Progenitor cell of endocrine pancreas (in vitro differentiated cells): Measurements from ENCODE around the gene PRKAR1B. TPM values are rescaled to one million over a fixed set of nuclear protein-coding genes. Genes with fewer than 3 reads are reported as not detected.
"Not testable (repeated sequence)": the region's sequence is repeated elsewhere in the genome, so short reads cannot be mapped to it uniquely, and the experiment has no call there.

Experiments used
- DNase-seq: peaks from one replicate; pipeline ENCODE4 v3.0.0; 2021; ENCODE audit warnings: low spot score; ENCODE audit not compliant: unreplicated experiment
- H3K27ac Mint-ChIP-seq: 2 replicates; pipeline ENCODE4 v1.8.0; 2021; ENCODE audit warnings: mild to moderate bottlenecking, moderate library complexity, mixed read lengths
- H3K27me3 Mint-ChIP-seq: 2 replicates; pipeline ENCODE4 v1.8.0; 2021; ENCODE audit warnings: mixed read lengths
- H3K36me3 Mint-ChIP-seq: 2 replicates; pipeline ENCODE4 v1.8.0; 2022; ENCODE audit warnings: mixed read lengths; ENCODE audit not compliant: insufficient read depth
- H3K4me1 Mint-ChIP-seq: 2 replicates; pipeline ENCODE4 v1.8.0; 2021; ENCODE audit warnings: low read depth, mixed read lengths
- H3K4me3 Mint-ChIP-seq: 2 replicates; pipeline ENCODE4 v1.8.0; 2021; ENCODE audit warnings: low read depth, mild to moderate bottlenecking, moderate library complexity, mixed read lengths
- H3K9me3 Mint-ChIP-seq: 2 replicates; pipeline ENCODE4 v1.8.0; 2021; ENCODE audit warnings: low read depth, mixed read lengths
- CTCF ChIP-seq: fragments of 200-600 bp; sonication (generic); IDR thresholded peaks from one replicate; pipeline ENCODE4 v1.5.0; 2021; ENCODE audit warnings: antibody characterized with exemption, mild to moderate bottlenecking; ENCODE audit not compliant: unreplicated experiment
- total RNA-seq: library from RNA; stranded (reverse); gene quantifications from 2 replicates; pipeline ENCODE4 v1.2.1, GENCODE V29; 2021

The PRKAR1B gene
- total RNA-seq, 1 donor from 2014 or later, result 54.2 TPM

- no peak for DNase-seq
- H3K36me3 Mint-ChIP-seq, result peaks cover 5% of the 10 kb centered on the region
- H3K4me3 Mint-ChIP-seq, result no peak overlapping the region
Observed at GRCh38 chr7:653829-654764, 73.0 kb downstream of the PRKAR1B start.

GRCh38 chr7:652881-653280 lies 74.2 kb downstream of the PRKAR1B start:
- Mint-ChIP-seq H3K27ac (no peak overlapping the region), H3K4me1 (no peaks in the 10 kb centered on the region), H3K9me3 (no peaks in the 10 kb centered on the region), H3K27me3 (no peaks in the 10 kb centered on the region), H3K36me3 (peaks cover 4% of the 10 kb centered on the region), H3K4me3 (no peak overlapping the region)
- TF ChIP-seq CTCF, result no peak
- no peak for DNase-seq

More at GRCh38 chr7:653829-654764, 73.0 kb downstream of the PRKAR1B start:
- H3K27ac Mint-ChIP-seq, result no peak overlapping the region
- H3K9me3 Mint-ChIP-seq, result no peaks in the 10 kb centered on the region
- no peaks in the 10 kb centered on the region for H3K4me1 Mint-ChIP-seq
- H3K27me3 Mint-ChIP-seq, result no peaks in the 10 kb centered on the region
- TF ChIP-seq CTCF, result no peak

GRCh38 chr7:652167-652566 lies 74.9 kb downstream of the PRKAR1B start:
- not testable (repeated sequence) for H3K27ac Mint-ChIP-seq, H3K9me3 Mint-ChIP-seq, H3K36me3 Mint-ChIP-seq, H3K4me3 Mint-ChIP-seq, H3K27me3 Mint-ChIP-seq, H3K4me1 Mint-ChIP-seq, DNase-seq

GRCh38 chr7:651032-651728 lies 75.9 kb downstream of the PRKAR1B start:
- no peaks in the 10 kb centered on the region for H3K9me3 Mint-ChIP-seq
- H3K36me3 Mint-ChIP-seq, result peaks cover 5% of the 10 kb centered on the region
- H3K27me3 Mint-ChIP-seq, result no peaks in the 10 kb centered on the region
- H3K4me3 Mint-ChIP-seq, result no peak overlapping the region
- DNase-seq, result no peak
- TF ChIP-seq CTCF, result no peak
- H3K27ac Mint-ChIP-seq, result no peak overlapping the region
- no peaks in the 10 kb centered on the region for H3K4me1 Mint-ChIP-seq

GRCh38 chr7:650339-651031 lies 76.6 kb downstream of the PRKAR1B start:
- TF ChIP-seq CTCF, result no peak
- H3K4me1 Mint-ChIP-seq, result no peaks in the 10 kb centered on the region

More at GRCh38 chr7:650339-651031, 76.6 kb downstream of the PRKAR1B start:
- DNase-seq, result no peak
- no peaks in the 10 kb centered on the region for H3K9me3 Mint-ChIP-seq
- H3K27me3 Mint-ChIP-seq, result no peaks in the 10 kb centered on the region
- H3K36me3 Mint-ChIP-seq, result peaks cover 5% of the 10 kb centered on the region
- no peak overlapping the region for H3K27ac Mint-ChIP-seq
- no peak overlapping the region for H3K4me3 Mint-ChIP-seq
